HEK293T (cell line): ENCODE measurements around the gene TEDDM1.

Experiments
- ARNT ChIP-seq: fragments of 450-650 bp; IDR thresholded peaks from 2 replicates; pipeline ENCODE4 v1.6.1; 2017; ENCODE audit warnings: mild to moderate bottlenecking
- BHLHE40 ChIP-seq: fragments of 450-650 bp; IDR thresholded peaks from 2 replicates; pipeline ENCODE4 v1.6.1; 2016; ENCODE audit warnings: mild to moderate bottlenecking, moderate library complexity, borderline replicate concordance
- SP1 ChIP-seq: fragments of 450-650 bp; IDR thresholded peaks from 2 replicates; pipeline ENCODE4 v1.6.1; 2017

- TF ChIP-seq BHLHE40 (no peak), SP1 (no peak), ARNT (no peak)
Measured at GRCh38 chr1:182407724-182408123, 7.3 kb upstream of the TEDDM1 start.
